HepG2 (cell line): ENCODE measurements around the gene USP7. TPM values are rescaled to one million over a fixed set of nuclear protein-coding genes. Genes with fewer than 3 reads are reported as not detected.

Source experiments
- ATF4 ChIP-seq, 2 experiments: fragments of 450-650 bp in 1 of 2; sonication (generic) in 1 of 2; formaldehyde crosslinking; IDR thresholded peaks; 2 replicates each; pipeline versions ENCODE4 v1.5.0 to v1.8.0; 2020 to 2022; ENCODE audit warnings: mild to moderate bottlenecking in 1 of 2, missing genetic modification reagents in 1 of 2
- BRCA1 ChIP-seq: sonication (generic); formaldehyde crosslinking; IDR thresholded peaks from 2 replicates; pipeline ENCODE4 v1.4.0; 2020; ENCODE audit warnings: missing genetic modification reagents
- CEBPG ChIP-seq: IDR thresholded peaks from 2 replicates; pipeline ENCODE4 v1.6.1; 2016
- FLYWCH1 ChIP-seq: sonication (generic); formaldehyde crosslinking; IDR thresholded peaks from 2 replicates; pipeline ENCODE4 v1.8.1; 2023; ENCODE audit warnings: mild to moderate bottlenecking, missing genetic modification reagents
- GFI1 ChIP-seq: sonication (generic); formaldehyde crosslinking; IDR thresholded peaks from 2 replicates; pipeline ENCODE4 v1.5.0; 2020; ENCODE audit warnings: missing genetic modification reagents, mild to moderate bottlenecking, borderline replicate concordance
- HOXA5 ChIP-seq: sonication (generic); formaldehyde crosslinking; IDR thresholded peaks from 2 replicates; pipeline ENCODE4 v1.4.0; 2020; ENCODE audit warnings: missing genetic modification reagents
- MXI1 ChIP-seq: IDR thresholded peaks from 3 replicates; pipeline ENCODE4 v1.6.1; 2012; ENCODE audit warnings: low read depth, low read length, inconsistent platforms, borderline replicate concordance
- MYNN ChIP-seq: sonication (generic); formaldehyde crosslinking; IDR thresholded peaks from 2 replicates; pipeline ENCODE4 v1.4.0; 2020; ENCODE audit warnings: mild to moderate bottlenecking, low read depth, missing genetic modification reagents
- SMARCE1 ChIP-seq: fragments of 450-650 bp; IDR thresholded peaks from 2 replicates; pipeline ENCODE4 v1.6.1; 2017; ENCODE audit warnings: borderline replicate concordance
- ZBTB10 ChIP-seq: sonication (generic); formaldehyde crosslinking; IDR thresholded peaks from 2 replicates; pipeline ENCODE4 v1.4.0; 2020; ENCODE audit warnings: missing genetic modification reagents, borderline replicate concordance
- ZBTB21 ChIP-seq: sonication (generic); formaldehyde crosslinking; IDR thresholded peaks from 2 replicates; pipeline ENCODE4 v1.4.0; 2020; ENCODE audit warnings: missing genetic modification reagents
- ZBTB37 ChIP-seq: sonication (generic); formaldehyde crosslinking; IDR thresholded peaks from 2 replicates; pipeline ENCODE4 v1.4.0; 2020; ENCODE audit warnings: mild to moderate bottlenecking, missing genetic modification reagents
- ZNF275 ChIP-seq: sonication (generic); formaldehyde crosslinking; IDR thresholded peaks from 2 replicates; pipeline ENCODE4 v1.8.0; 2022; ENCODE audit warnings: missing genetic modification reagents, mild to moderate bottlenecking, inconsistent platforms, borderline replicate concordance
- ZNF3 ChIP-seq: IDR thresholded peaks from 2 replicates; pipeline ENCODE4 v1.7.0; 2017; ENCODE audit warnings: inconsistent platforms
- ZNF33B ChIP-seq: sonication (generic); formaldehyde crosslinking; IDR thresholded peaks from 2 replicates; pipeline ENCODE4 v1.5.1; 2020; ENCODE audit warnings: mild to moderate bottlenecking, missing genetic modification reagents
- ZNF362 ChIP-seq: sonication (generic); formaldehyde crosslinking; IDR thresholded peaks from 2 replicates; pipeline ENCODE4 v1.4.0; 2020; ENCODE audit warnings: missing genetic modification reagents, mild to moderate bottlenecking, borderline replicate concordance
- ZNF589 ChIP-seq: sonication (generic); formaldehyde crosslinking; conservative IDR thresholded peaks from 2 replicates; pipeline ENCODE4 v1.8.0; 2022; ENCODE audit warnings: mild to moderate bottlenecking, moderate library complexity, missing genetic modification reagents
- ZNF614 ChIP-seq: IDR thresholded peaks from 2 replicates; pipeline ENCODE4 v1.6.1; 2018; ENCODE audit warnings: missing biosample characterization, missing genetic modification reagents, inconsistent platforms, borderline replicate concordance
- ZNF660 ChIP-seq: sonication (generic); formaldehyde crosslinking; IDR thresholded peaks from 2 replicates; pipeline ENCODE4 v1.5.1; 2020; ENCODE audit warnings: mild to moderate bottlenecking, low read depth, missing genetic modification reagents, borderline replicate concordance
- ZNF670 ChIP-seq: sonication (generic); formaldehyde crosslinking; IDR thresholded peaks from 2 replicates; pipeline ENCODE4 v1.8.0; 2022; ENCODE audit warnings: mild to moderate bottlenecking, missing genetic modification reagents, borderline replicate concordance
- ZNF772 ChIP-seq: sonication (generic); formaldehyde crosslinking; IDR thresholded peaks from 2 replicates; pipeline ENCODE4 v1.5.0; 2020; ENCODE audit warnings: mild to moderate bottlenecking, missing genetic modification reagents
- ZNF781 ChIP-seq: sonication (generic); formaldehyde crosslinking; IDR thresholded peaks from 2 replicates; pipeline ENCODE4 v1.5.1; 2020; ENCODE audit warnings: borderline replicate concordance, mild to moderate bottlenecking, missing genetic modification reagents; ENCODE audit errors: not compliant biosample characterization
- ZNF841 ChIP-seq: sonication (generic); formaldehyde crosslinking; IDR thresholded peaks from 2 replicates; pipeline ENCODE4 v1.8.1; 2023; ENCODE audit warnings: missing genetic modification reagents, borderline replicate concordance
- polyA plus RNA-seq, 8 experiments: library from polyadenylated mRNA; depleted of rRNA in 3 of 8; stranded (reverse) in 7 of 8; unstranded in 1 of 8; fragments of >200 nt; fragmentation: Illumina TruSeq in 4 of 8; extraction: Trizol in 4 of 8; gene quantifications; 2 replicates each; pipeline versions ENCODE4 v1.2.1 to v1.2.3, GENCODE V29; 2011 to 2016; ENCODE audit warnings: low read depth in 4 of 8, missing spikeins in 1 of 8, mixed read lengths in 1 of 8; ENCODE audit not compliant: insufficient read depth in 1 of 8
- total RNA-seq, 5 experiments: library from RNA; depleted of rRNA; stranded (reverse); fragments of >200 nt; fragmentation: Illumina TruSeq; extraction: Trizol; gene quantifications; 2 replicates each; pipeline ENCODE4 v1.2.3, GENCODE V29; 2016; ENCODE audit warnings: low read depth in 1 of 5

Gene USP7
- total and polyA plus RNA-seq, 2 of the 13 experiments (the other 11 are each of a cell fraction or from before 2014, with no cell fraction given), result 52.5 to 173 TPM

GRCh38 chr16:8931859-8932258 lies 31.8 kb downstream of the USP7 start (continued):
- TF ChIP-seq ZNF362 (CRISPR knock-in tag), result no peak
- peak; percentile 58; the same call in 1 of the 2 replicates for TF ChIP-seq ZBTB21 (CRISPR knock-in tag)
- peak; percentile 42 for TF ChIP-seq CEBPG (CRISPR knock-in tag)
- no peak for TF ChIP-seq ZBTB37 (CRISPR knock-in tag)
- TF ChIP-seq ZNF670, result peak; percentile 29; the same call in 1 of the 2 replicates
- no peak for TF ChIP-seq ZNF275 (CRISPR knock-in tag)
- TF ChIP-seq ZNF841, result no peak
- no peak for TF ChIP-seq ZNF781 (CRISPR knock-in tag)
- TF ChIP-seq MYNN (CRISPR knock-in tag), result peak; percentile 82; the same call in 1 of the 2 replicates
- TF ChIP-seq ZNF33B (CRISPR knock-in tag), result no peak
- TF ChIP-seq ZNF660 (CRISPR knock-in tag), result no peak
- peak; percentile 40; the same call in 1 of the 2 replicates for TF ChIP-seq BRCA1 (CRISPR knock-in tag)
- TF ChIP-seq SMARCE1, result no peak
- no peak for TF ChIP-seq GFI1
- TF ChIP-seq HOXA5 (CRISPR knock-in tag), result peak; percentile 89
- no peak for TF ChIP-seq ZNF589 (CRISPR knock-in tag)
- no peak; the same call in 2 of the 3 replicates for TF ChIP-seq MXI1
- TF ChIP-seq FLYWCH1 (CRISPR knock-in tag), result no peak
- TF ChIP-seq ATF4 (CRISPR knock-in tag; IDR thresholded peaks at IDR 0.05), result peak in 1 of 2 experiments; percentile 58; a peak in 2 of 4 replicates
- TF ChIP-seq ZNF614 (CRISPR knock-in tag), result peak; percentile 70
- peak; percentile 50; the same call in 1 of the 2 replicates for TF ChIP-seq ZNF772
- no peak for TF ChIP-seq ZNF3 (CRISPR knock-in tag)
- no peak for TF ChIP-seq ZBTB10
